SH-SY5Y (cell line): ENCODE measurements around the gene UVSSA.

ENCODE experiments used
- GATA2 ChIP-seq: IDR thresholded peaks from 2 replicates; pipeline ENCODE4 v1.6.1; 2011; ENCODE audit warnings: mild to moderate bottlenecking, low read depth, low read length
- GATA3 ChIP-seq: IDR thresholded peaks from 2 replicates; pipeline ENCODE4 v1.6.1; 2011; ENCODE audit warnings: low read depth, mild to moderate bottlenecking, low read length, moderate library complexity

The UVSSA gene

DNA sequence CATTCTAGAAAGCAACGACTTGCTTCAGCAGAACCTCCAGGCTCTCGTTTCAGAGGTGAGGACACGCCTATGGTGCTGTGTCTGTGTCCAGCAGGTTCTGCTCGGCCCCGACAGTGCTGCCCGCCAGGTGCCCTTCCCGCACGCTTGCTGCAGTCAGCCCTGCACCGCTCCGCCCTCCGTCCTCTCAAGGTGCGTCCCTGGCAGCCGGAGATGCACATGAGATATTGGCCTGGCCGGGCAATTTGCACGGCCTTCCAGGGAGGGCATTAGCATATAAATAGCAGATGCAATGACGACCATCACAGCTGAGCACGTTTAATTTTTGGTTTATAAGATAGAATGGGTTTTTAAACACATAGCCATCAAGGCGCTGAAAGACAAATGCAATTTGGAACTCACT, 14.4 kb downstream of the UVSSA start:
- TF ChIP-seq GATA2 (no peak), GATA3 (no peak)

DNA sequence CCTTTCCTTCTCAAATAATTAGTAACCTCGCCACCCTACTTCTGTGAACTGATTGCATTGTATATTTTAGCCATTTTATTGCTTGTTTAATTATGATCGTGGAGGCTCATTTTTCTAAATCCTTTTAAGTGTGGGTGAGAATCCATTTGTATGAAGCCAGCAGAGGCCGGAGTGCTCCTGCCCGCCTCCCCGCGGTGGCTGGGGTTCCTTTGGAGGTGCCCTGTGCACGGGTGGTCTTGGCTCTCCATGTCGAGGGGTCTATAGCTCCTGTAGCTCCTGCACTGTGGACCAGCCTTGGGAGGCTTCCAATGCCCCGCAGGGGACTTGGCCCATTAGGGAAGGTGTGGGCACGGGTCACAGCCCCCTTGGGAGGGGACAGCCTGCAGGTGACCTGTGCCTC, 15.0 kb downstream of the UVSSA start:
- no peak for TF ChIP-seq GATA2
- no peak for TF ChIP-seq GATA3

DNA sequence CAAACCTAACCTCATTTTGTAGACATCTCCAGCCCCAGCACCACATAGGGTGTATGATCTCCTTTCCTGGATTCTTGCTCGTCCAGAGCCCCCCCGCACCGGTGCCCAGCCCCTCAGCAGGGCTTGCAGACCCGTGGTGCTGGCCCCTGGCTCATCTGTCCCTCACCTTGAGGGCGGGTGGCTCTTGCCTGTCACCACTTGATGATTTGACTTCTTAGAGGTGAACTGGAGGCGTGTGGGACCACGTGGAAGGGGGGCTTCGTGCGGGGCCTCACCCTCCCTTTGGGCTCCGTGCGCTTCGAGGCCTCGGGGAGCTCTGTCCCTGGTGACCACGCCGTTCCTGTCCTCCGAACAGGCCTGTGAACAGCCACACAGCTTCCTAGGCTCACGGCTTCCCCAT, 15.5 kb downstream of the UVSSA start:
- TF ChIP-seq GATA2 (no peak), GATA3 (no peak)

DNA sequence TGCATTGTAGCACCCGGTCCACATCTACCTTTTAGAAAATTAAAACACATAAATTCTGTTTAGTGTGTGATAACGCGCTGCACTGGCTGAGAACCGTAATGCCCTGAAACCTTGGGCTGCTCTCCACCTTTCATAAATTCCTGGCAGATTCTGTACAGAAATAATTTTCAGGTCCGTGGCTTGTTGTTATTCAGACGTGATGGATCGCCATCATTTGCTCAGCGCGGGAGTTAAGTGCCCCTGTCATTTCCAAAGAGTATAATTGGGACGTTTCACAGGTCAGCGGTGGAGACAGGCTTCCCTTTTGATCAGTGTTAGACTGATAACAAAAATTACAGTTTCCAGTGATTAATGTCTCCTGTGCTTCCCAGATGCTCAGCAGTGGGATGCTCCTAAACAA, 16.5 kb downstream of the UVSSA start:
- no peak for TF ChIP-seq GATA2
- TF ChIP-seq GATA3: no peak

DNA sequence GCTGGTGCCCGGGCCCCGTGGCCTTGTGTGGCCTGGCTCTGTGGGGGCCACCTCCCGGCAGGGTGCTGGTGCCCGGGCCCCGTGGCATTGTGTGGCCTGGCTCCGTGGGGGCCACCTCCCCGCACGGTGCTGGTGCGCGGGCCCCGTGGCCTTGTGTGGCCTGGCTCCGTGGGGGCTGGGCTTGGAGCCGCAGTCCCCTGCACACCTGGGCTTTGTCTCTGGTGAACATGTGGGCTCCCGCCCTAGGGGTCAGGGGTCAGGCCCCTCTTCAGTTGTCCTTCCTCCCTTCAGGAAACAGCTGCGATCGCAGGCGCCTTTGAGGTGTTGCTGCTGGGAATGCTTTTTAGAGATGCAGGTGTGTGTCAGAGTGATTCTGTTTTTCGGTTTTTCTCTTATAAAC, 17.2 kb downstream of the UVSSA start:
- TF ChIP-seq GATA2 (no peak), GATA3 (no peak)

DNA sequence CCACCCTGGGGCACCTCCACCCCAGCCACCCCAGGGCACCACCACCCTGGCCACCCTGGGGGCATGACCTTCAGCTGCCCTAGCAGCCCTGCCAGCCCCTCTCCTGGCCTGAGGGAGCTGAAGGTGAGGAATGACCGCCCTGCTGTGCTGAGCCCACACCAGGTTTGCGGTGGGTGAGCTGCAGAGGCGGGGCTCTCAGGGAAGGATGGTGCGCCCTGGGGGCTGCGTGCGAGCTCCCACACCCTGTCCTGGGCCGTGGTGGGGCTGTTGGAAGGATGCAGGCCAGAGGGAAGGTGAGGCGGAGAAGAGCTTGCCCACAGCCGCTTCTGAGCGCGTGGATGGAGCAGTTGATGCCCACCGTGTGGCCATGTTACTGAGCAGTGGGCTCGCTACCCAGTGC, 17.7 kb downstream of the UVSSA start:
- TF ChIP-seq GATA3 (no peak), GATA2 (no peak)

DNA sequence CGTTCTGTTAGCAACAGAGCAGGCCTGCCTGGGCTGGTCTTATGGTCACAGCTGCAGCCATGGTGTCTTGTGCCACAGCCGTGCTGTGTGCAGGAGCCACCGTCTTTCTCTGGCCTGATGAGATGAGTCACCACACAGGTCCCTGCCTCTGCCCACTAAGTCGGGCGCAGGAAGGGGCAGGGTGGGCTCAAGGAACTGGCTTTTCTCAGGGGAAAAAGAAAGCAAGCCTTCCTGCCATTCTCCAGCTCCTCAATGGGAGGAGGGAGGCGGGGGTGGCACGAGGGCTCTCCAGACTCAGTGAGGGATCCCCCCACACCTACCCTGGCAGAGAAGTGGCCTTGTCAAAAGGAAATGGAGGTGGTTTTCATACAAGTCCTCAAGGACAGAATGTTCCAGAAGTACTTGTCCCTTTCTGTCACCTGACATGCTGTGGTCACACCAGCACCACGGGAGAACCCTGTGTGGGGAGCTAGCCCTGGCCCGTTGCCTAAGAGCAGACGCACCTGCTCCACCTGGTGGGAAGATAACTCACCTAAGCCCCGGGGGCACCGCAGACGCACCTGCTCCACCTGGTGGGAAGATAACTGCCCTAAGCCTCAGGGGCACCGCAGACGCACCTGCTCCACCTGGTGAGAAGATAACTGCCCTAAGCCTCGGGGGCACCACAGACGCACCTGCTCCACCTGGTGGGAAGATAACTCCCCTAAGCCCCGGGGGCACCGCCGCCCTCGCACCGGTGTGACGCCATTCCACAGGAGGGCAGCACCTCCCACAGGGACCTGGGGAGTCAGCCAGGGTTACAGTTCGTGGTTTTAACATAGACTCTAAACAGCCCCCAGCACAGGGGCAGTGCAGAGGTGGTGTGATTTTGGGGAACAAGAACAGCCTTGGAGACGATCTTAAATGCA, 18.5 kb downstream of the UVSSA start:
- TF ChIP-seq GATA3 (no peak), GATA2 (no peak)

DNA sequence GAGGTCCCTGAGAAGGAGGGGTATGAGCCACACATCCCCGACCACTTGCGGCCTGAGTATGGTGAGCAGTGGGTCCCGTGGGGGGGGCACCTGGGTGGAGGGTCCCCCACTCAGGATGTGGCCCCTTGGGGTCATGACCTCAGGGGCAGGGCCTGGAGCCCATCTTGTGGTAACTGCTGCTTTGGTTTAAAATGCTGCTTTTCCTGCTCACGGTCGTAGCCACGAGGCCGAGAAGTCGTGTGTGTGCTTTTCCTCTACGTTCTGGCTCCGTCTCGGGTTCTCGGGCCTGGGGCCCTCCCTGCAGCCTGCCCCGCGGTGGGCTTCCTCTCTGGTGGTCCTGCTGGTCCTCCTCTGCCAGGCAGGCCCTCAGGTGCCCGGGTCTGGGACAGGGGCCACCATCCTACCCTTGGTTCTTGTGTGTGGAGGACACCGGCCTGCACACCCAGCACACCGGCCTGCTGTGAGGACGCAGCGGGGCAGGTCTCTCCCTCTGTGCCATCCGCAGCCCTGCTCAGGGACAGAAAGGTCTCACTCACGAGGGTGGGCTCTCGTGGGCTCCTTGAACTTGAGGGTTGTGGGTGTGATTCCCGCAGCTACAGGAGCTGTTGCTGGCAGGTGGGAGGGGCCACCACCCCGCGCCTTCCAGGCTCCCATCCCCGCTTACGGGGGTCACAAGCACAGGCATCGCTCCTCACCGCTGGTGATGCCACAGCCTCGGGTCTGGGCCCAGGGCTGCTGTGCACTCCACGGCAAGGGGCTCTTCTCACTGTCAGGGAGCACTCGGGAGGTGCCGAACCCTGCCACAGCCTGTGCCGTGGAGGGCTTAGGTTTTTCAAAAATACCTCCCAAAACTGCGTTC, 19.6 kb downstream of the UVSSA start:
- TF ChIP-seq GATA2 (no peak), GATA3 (no peak)

DNA sequence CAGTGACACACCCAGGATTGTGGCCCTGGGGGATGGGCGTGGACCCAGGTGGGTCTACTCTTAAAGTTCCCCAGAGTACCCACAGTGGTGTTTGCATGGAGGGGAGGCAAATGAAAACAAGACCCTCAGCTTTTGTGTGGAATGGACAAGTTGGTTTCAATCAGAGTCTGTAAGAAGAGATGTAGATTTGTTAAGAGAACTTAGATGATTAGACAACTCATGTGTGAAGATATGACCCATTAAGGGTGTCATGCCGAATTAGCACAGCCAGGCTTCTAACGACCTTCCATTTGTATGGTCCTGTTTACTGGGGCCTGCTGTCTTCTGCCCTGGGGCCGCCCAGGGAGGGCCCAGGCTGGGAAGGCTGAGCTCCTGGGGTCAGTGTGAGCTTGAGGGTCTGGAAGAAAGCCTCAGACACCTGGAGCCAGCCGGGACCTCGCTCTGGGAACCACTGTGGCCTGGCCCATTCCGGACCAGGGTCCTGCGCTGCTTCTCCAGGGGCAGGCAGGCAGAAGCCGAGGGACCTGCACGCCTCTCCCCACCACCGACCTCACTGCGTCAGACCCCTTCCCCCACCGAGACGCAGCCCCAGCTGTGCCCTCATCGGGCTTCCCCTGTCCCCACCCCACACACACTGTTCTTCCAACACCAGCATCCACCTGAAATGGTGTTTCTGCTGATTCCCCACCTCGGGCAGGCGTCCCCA, 20.4 kb downstream of the UVSSA start:
- TF ChIP-seq GATA2 (no peak), GATA3 (no peak)

DNA sequence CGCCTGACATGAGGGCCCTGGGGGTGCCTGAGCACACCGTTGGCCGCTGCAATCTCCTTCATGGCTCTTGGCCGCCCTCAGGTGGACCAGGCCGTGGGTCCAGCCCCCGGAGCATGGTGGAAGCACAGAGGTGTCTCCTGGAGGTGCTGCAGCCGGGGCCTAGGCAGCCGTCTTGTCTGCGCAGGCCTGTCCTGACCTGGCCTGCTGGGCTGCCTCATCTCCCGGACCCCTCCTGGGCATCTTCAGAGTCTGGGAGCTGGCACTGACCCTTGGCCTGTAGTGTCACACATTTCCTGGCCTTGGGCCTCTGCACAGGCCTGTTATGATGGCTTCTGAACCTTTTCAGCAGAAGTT, 20.9 kb downstream of the UVSSA start:
- TF ChIP-seq GATA3 (no peak), GATA2 (no peak)

DNA sequence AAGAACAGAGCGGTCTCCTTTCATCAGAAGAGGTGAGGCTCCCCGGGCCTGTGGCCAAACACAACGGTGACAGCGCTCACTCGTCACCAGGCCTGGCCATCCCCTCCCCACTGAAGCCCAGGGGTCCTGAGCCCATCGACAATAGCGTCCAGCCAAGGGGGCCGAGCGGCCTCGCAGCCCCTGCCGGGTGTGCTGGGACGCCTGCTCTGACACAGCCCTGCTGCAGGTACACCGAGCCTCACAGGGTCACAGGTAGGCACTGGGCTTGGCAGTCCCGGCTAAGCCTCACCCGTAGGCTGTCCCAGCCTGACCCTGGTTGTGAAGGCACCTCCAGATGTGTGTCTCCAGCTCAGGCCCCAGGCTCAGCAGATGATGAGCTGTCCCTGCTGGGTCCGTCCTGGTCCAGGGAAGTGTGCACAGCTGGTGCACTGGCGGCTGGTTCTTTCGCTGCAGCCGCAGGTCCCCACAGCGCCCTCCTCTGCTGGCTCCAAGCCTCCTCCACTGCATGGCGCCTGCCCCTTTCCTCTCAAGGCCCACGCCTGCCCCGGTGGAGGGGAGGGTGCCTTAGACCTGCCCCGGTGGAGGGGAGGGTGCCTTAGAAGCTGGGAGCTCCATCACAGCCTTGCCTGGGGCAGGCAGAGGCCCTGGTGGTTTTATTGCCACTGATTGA, 21.5 kb downstream of the UVSSA start:
- TF ChIP-seq GATA2 (no peak), GATA3 (no peak)

DNA sequence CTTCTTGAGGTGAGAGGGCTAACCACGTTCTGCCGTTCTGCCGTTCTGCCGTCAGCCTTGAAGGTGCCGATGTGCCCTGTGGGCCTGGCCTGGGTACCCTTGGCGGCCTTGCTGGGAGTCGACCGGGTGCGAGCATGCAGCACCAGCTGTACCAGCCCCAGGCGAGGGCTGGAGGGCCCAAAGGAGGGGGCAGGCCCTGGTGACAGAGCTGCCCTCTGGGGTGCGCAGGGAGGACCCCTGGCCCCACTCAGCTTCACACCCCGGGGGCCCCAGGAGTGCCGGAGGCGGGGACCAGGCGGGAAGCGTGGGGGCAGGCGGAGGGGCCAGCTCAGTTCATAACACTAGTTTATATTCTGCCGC, 22.1 kb downstream of the UVSSA start:
- TF ChIP-seq GATA2 (no peak), GATA3 (no peak)

DNA sequence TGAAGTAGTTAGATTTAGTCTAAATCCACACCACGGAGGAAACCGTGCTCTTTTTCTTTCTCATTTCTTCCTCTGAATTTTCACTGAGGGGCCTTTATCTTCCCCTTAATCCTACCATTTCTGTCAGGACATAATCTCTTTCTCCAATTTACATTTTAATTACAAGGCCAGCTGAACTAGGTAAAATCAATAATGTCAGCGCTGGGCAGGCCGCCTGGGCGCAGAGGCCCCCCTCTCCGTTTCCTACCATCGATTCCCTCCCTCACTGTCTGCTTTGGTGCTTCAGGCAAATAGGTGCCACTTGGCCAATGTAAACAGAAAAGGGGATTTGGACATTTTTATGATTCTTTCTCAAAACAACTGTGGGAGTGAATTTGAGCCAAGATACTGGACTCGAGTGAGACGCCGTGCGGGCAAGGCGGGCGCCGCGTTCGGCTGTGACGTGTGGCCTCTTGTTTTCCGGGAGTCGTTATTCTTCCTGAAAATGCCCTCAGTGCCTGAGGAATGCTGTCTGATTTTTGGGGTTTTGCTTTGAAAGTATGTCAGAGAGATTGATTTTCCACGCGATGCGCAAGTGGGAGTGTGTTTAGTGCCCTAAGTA, 22.6 kb downstream of the UVSSA start:
- TF ChIP-seq GATA3 (no peak), GATA2 (no peak)

DNA sequence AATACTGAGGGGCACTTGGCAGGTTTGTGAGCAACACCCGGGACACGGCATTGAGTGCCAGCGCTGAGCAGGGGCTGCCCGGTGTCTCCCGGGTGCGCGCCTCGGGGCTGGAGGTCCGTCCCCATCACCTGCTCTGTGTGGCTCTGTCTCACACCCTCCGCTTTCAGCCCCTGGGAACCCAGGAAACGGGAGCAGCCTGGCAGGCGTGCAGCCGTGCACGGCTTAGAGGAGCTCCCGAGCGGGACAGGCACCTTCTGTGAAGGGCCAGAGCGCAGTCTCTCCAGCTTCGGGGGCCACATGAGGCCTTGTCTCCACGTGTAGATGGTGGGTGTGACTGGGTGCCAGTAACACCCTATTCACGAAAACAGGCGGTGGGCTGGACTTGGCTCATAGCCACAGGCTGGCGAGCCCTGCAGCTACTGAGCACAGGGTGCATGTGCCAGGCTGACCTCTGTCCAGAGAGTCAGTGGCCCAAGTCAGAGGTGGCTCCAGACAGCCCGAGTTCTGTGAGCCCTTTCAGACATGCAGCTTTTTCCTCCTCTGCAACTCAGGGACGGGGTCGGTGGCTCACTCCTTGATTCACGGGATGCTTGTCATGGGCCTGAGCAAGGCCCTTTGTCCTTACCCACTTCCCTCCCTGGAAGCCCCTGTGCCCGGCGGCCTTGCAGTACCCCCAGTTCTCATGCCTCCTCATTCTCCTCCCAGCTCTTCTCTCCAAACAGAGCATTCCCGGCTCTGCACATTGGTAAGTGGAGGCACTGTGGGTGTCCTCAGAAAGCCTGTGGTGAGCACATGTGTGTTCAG, 23.5 kb downstream of the UVSSA start:
- TF ChIP-seq GATA3 (no peak), GATA2 (no peak)
